Omental fat pad (tissue), 4 donors: ENCODE measurements around the gene SLC25A26. TPM values are rescaled to one million over a fixed set of nuclear protein-coding genes. Genes with fewer than 3 reads are reported as not detected.

Experiments used
- ATAC-seq: fragments of 150-250 bp; one replicate; pipeline ENCODE4 v1.9.1; 2016; ENCODE audit warnings: mild to moderate bottlenecking, moderate library complexity; ENCODE audit not compliant: low FRiP score
- DNase-seq: peaks from one replicate; pipeline ENCODE4 v3.0.0-alpha.2; 2019; ENCODE audit warnings: low spot score
- CTCF ChIP-seq, 3 donors: fragments of 450-650 bp; IDR thresholded peaks; one replicate each; pipeline ENCODE4 v1.5.1; 2016 to 2017; ENCODE audit warnings: antibody characterized with exemption in 3 of 3, mild to moderate bottlenecking in 3 of 3, moderate library complexity in 2 of 3
- total RNA-seq, 4 donors: library from RNA; depleted of rRNA; stranded (reverse); fragments of >200 nt; gene quantifications; one replicate each; pipeline ENCODE4 v1.1.0, GENCODE V29; 2016

SLC25A26 gene
- total RNA-seq, 4 donors from 2014 or later: 19.2 to 26.4 (median 23.0) TPM

- no peak for DNase-seq
- no peak for ATAC-seq
- TF ChIP-seq CTCF (IDR thresholded peaks at IDR 0.05): no peak
These were observed 176.1 kb downstream of the SLC25A26 start for GRCh38 chr3:66396888-66397287.

- TF ChIP-seq CTCF (IDR thresholded peaks at IDR 0.05): no peak
- DNase-seq (no peak), ATAC-seq (no peak)
These were observed 176.9 kb downstream of the SLC25A26 start for GRCh38 chr3:66397745-66398144.

GRCh38 chr3:66398228-66399025, 177.6 kb downstream of the SLC25A26 start:
- no peak for TF ChIP-seq CTCF (IDR thresholded peaks at IDR 0.05)
- DNase-seq: no peak
- ATAC-seq: no peak

GRCh38 chr3:66399529-66400232, 178.9 kb downstream of the SLC25A26 start:
- TF ChIP-seq CTCF (IDR thresholded peaks at IDR 0.05): no peak
- ATAC-seq (no peak), DNase-seq (no peak)

- ATAC-seq: no peak
These were observed 179.8 kb downstream of the SLC25A26 start for GRCh38 chr3:66400411-66401156.

GRCh38 chr3:66401157-66401550, 180.4 kb downstream of the SLC25A26 start:
- DNase-seq: no peak
- no peak for TF ChIP-seq CTCF (IDR thresholded peaks at IDR 0.05)
- no peak for ATAC-seq

More at GRCh38 chr3:66400411-66401156, 179.8 kb downstream of the SLC25A26 start:
- TF ChIP-seq CTCF (IDR thresholded peaks at IDR 0.05): no peak
- no peak for DNase-seq
